Measurements from ENCODE around the gene ZIC4.

The ZIC4 gene

GRCh38 chr3:147368151-147368550, 38.2 kb downstream of the ZIC4 start:
- H3K36me3 ChIP-seq (ENCODE audit: control insufficient read depth, insufficient read depth, low read length), result no peaks in the 10 kb centered on the region
- H3K27ac ChIP-seq (ENCODE audit: low read depth, low read length, severe bottlenecking), result no peak overlapping the region
- 0 to 10% methylated on average over 1 of the region's 2 CpGs for WGBS, 2 experiments (ENCODE audit: insufficient coverage in 2 of 2)
- no peaks in the 10 kb centered on the region for H3K9me3 ChIP-seq (ENCODE audit: control insufficient read depth, low read length)
- no peaks in the 10 kb centered on the region for H3K4me1 ChIP-seq (ENCODE audit: control insufficient read depth, insufficient read depth, low read length, poor library complexity, severe bottlenecking)
- no peak overlapping the region for H3K4me3 ChIP-seq (ENCODE audit: extremely low read depth, insufficient read depth, low read length, poor library complexity, severe bottlenecking)

- WGBS, 2 experiments (ENCODE audit: insufficient coverage in 2 of 2), result 0% methylated on average over 1 of the region's 1 CpG; no CpG with 5 or more reads in 1 of the 2 experiments
- no peak overlapping the region for H3K27ac ChIP-seq (ENCODE audit: low read depth, low read length, severe bottlenecking)
Observed at GRCh38 chr3:147367676-147368075, 38.7 kb downstream of the ZIC4 start.

GRCh38 chr3:147365196-147366115, 40.9 kb downstream of the ZIC4 start:
- WGBS, 2 experiments (ENCODE audit: insufficient coverage in 2 of 2), result 68 to 75% methylated on average over 1 to 5 of the region's 6 CpGs
- H3K4me1 ChIP-seq (ENCODE audit: control insufficient read depth, insufficient read depth, low read length, poor library complexity, severe bottlenecking), result no peaks in the 10 kb centered on the region
- H3K36me3 ChIP-seq (ENCODE audit: control insufficient read depth, insufficient read depth, low read length), result no peaks in the 10 kb centered on the region
- H3K27ac ChIP-seq (ENCODE audit: low read depth, low read length, severe bottlenecking), result no peak overlapping the region
- no peaks in the 10 kb centered on the region for H3K9me3 ChIP-seq (ENCODE audit: control insufficient read depth, low read length)
- no peak overlapping the region for H3K4me3 ChIP-seq (ENCODE audit: extremely low read depth, insufficient read depth, low read length, poor library complexity, severe bottlenecking)

More at GRCh38 chr3:147367676-147368075, 38.7 kb downstream of the ZIC4 start:
- H3K4me1 ChIP-seq (ENCODE audit: control insufficient read depth, insufficient read depth, low read length, poor library complexity, severe bottlenecking), result no peaks in the 10 kb centered on the region
- no peaks in the 10 kb centered on the region for H3K36me3 ChIP-seq (ENCODE audit: control insufficient read depth, insufficient read depth, low read length)
- H3K9me3 ChIP-seq (ENCODE audit: control insufficient read depth, low read length), result no peaks in the 10 kb centered on the region
- no peak overlapping the region for H3K4me3 ChIP-seq (ENCODE audit: extremely low read depth, insufficient read depth, low read length, poor library complexity, severe bottlenecking)

DNA sequence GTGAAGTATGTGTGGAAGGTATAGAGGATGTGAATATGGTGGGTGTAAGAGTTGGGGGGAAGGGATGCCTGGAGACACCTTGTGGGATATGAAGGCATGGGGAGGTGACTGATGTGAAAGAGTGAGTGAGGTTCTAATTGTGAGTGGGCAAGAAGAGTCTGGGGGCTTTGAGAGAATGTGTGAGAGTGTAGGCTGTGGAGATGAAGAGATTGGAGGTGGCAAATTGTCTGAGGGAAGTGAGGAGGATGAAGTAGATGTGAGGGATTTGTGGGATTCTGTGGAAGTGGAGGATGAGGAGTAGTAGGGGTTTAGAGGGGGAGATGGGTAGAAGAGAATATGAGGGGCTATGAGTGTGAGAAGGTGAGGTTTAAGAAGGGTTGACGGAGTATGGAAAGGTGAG, 41.6 kb downstream of the ZIC4 start:
- H3K4me1 ChIP-seq (ENCODE audit: control insufficient read depth, insufficient read depth, low read length, poor library complexity, severe bottlenecking), result no peaks in the 10 kb centered on the region
- no peaks in the 10 kb centered on the region for H3K36me3 ChIP-seq (ENCODE audit: control insufficient read depth, insufficient read depth, low read length)
- no peaks in the 10 kb centered on the region for H3K9me3 ChIP-seq (ENCODE audit: control insufficient read depth, low read length)
- 40 to 50% methylated on average over 1 of the region's 1 CpG for WGBS, 2 experiments (ENCODE audit: insufficient coverage in 2 of 2)
- no peak overlapping the region for H3K27ac ChIP-seq (ENCODE audit: low read depth, low read length, severe bottlenecking)
- no peak overlapping the region for H3K4me3 ChIP-seq (ENCODE audit: extremely low read depth, insufficient read depth, low read length, poor library complexity, severe bottlenecking)

GRCh38 chr3:147361454-147362420, 44.6 kb downstream of the ZIC4 start:
- Histone ChIP-seq H3K4me3 (ENCODE audit: extremely low read depth, insufficient read depth, low read length, poor library complexity, severe bottlenecking) (no peak overlapping the region), H3K9me3 (ENCODE audit: control insufficient read depth, low read length) (no peaks in the 10 kb centered on the region), H3K27ac (ENCODE audit: low read depth, low read length, severe bottlenecking) (no peak overlapping the region), H3K36me3 (ENCODE audit: control insufficient read depth, insufficient read depth, low read length) (no peaks in the 10 kb centered on the region), H3K4me1 (ENCODE audit: control insufficient read depth, insufficient read depth, low read length, poor library complexity, severe bottlenecking) (no peaks in the 10 kb centered on the region)
- 8 to 31% methylated on average over 3 to 4 of the region's 12 CpGs for WGBS, 2 experiments (ENCODE audit: insufficient coverage in 2 of 2)

GRCh38 chr3:147360646-147361453, 45.5 kb downstream of the ZIC4 start:
- H3K4me3 ChIP-seq (ENCODE audit: extremely low read depth, insufficient read depth, low read length, poor library complexity, severe bottlenecking), result no peak overlapping the region
- no peaks in the 10 kb centered on the region for H3K4me1 ChIP-seq (ENCODE audit: control insufficient read depth, insufficient read depth, low read length, poor library complexity, severe bottlenecking)
- H3K36me3 ChIP-seq (ENCODE audit: control insufficient read depth, insufficient read depth, low read length), result no peaks in the 10 kb centered on the region
- no peaks in the 10 kb centered on the region for H3K9me3 ChIP-seq (ENCODE audit: control insufficient read depth, low read length)
- WGBS, 2 experiments (ENCODE audit: insufficient coverage in 2 of 2), result 11 to 14% methylated on average over 16 to 19 of the region's 21 CpGs
- H3K27ac ChIP-seq (ENCODE audit: low read depth, low read length, severe bottlenecking), result no peak overlapping the region

DNA sequence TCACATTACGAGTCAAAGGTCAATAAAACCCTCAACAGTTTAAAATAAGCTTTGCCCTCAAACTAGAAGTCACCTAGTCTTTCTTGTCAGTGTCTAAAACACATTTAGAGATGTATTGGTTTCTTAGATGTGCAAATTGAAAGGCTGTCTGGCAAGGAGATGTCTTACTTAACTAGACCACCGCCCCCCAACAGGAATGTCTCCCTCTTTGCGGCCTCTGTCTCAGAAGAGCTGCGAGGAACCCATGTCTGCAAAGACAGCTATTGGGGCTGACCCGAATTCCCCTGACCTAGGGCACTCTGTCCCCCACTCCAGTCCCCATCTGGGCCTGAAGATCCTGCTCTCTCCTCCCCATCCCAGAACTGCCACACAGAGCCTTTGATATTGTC, 46.3 kb downstream of the ZIC4 start:
- no peaks in the 10 kb centered on the region for H3K36me3 ChIP-seq (ENCODE audit: control insufficient read depth, insufficient read depth, low read length)
- H3K9me3 ChIP-seq (ENCODE audit: control insufficient read depth, low read length), result no peaks in the 10 kb centered on the region
- no peak overlapping the region for H3K4me3 ChIP-seq (ENCODE audit: extremely low read depth, insufficient read depth, low read length, poor library complexity, severe bottlenecking)
- no peaks in the 10 kb centered on the region for H3K4me1 ChIP-seq (ENCODE audit: control insufficient read depth, insufficient read depth, low read length, poor library complexity, severe bottlenecking)
- H3K27ac ChIP-seq (ENCODE audit: low read depth, low read length, severe bottlenecking), result no peak overlapping the region
- WGBS, 2 experiments (ENCODE audit: insufficient coverage in 2 of 2), result 8 to 18% methylated on average over 2 to 5 of the region's 5 CpGs

GRCh38 chr3:147359177-147360050, 46.9 kb downstream of the ZIC4 start:
- Histone ChIP-seq H3K4me1 (ENCODE audit: control insufficient read depth, insufficient read depth, low read length, poor library complexity, severe bottlenecking) (no peaks in the 10 kb centered on the region), H3K36me3 (ENCODE audit: control insufficient read depth, insufficient read depth, low read length) (no peaks in the 10 kb centered on the region), H3K9me3 (ENCODE audit: control insufficient read depth, low read length) (no peaks in the 10 kb centered on the region), H3K27ac (ENCODE audit: low read depth, low read length, severe bottlenecking) (no peak overlapping the region), H3K4me3 (ENCODE audit: extremely low read depth, insufficient read depth, low read length, poor library complexity, severe bottlenecking) (no peak overlapping the region)
- 3 to 4% methylated on average over 32 to 35 of the region's 45 CpGs for WGBS, 2 experiments (ENCODE audit: insufficient coverage in 2 of 2)

GRCh38 chr3:147358144-147358992, 48.0 kb downstream of the ZIC4 start:
- Histone ChIP-seq H3K27ac (ENCODE audit: low read depth, low read length, severe bottlenecking) (no peak overlapping the region), H3K9me3 (ENCODE audit: control insufficient read depth, low read length) (no peaks in the 10 kb centered on the region), H3K4me1 (ENCODE audit: control insufficient read depth, insufficient read depth, low read length, poor library complexity, severe bottlenecking) (no peaks in the 10 kb centered on the region), H3K36me3 (ENCODE audit: control insufficient read depth, insufficient read depth, low read length) (no peaks in the 10 kb centered on the region), H3K4me3 (ENCODE audit: extremely low read depth, insufficient read depth, low read length, poor library complexity, severe bottlenecking) (no peak overlapping the region)
- WGBS, 2 experiments (ENCODE audit: insufficient coverage in 2 of 2), result 0 to 6% methylated on average over 1 to 3 of the region's 9 CpGs
